Right renal cortex interstitium (tissue), 3 donors: Measurements from ENCODE around the gene MAP3K14. TPM values are rescaled to one million over a fixed set of nuclear protein-coding genes. Genes with fewer than 3 reads are reported as not detected.

Source experiments
- DNase-seq, 3 donors: peaks; one replicate each; pipeline ENCODE4 v3.0.0-alpha.2; 2013; ENCODE audit warnings: low read depth in 3 of 3, low spot score in 2 of 3
- polyA plus RNA-seq, 3 donors: library from polyadenylated mRNA; unstranded; fragments of 120-200 nt; gene quantifications; one replicate each; pipeline ENCODE4 v1.2.1, GENCODE V29; 2013; ENCODE audit not compliant: insufficient read length in 3 of 3

Gene MAP3K14
- polyA plus RNA-seq, 3 donors = 4.3 to 5.4 (median 4.9) TPM

DNA sequence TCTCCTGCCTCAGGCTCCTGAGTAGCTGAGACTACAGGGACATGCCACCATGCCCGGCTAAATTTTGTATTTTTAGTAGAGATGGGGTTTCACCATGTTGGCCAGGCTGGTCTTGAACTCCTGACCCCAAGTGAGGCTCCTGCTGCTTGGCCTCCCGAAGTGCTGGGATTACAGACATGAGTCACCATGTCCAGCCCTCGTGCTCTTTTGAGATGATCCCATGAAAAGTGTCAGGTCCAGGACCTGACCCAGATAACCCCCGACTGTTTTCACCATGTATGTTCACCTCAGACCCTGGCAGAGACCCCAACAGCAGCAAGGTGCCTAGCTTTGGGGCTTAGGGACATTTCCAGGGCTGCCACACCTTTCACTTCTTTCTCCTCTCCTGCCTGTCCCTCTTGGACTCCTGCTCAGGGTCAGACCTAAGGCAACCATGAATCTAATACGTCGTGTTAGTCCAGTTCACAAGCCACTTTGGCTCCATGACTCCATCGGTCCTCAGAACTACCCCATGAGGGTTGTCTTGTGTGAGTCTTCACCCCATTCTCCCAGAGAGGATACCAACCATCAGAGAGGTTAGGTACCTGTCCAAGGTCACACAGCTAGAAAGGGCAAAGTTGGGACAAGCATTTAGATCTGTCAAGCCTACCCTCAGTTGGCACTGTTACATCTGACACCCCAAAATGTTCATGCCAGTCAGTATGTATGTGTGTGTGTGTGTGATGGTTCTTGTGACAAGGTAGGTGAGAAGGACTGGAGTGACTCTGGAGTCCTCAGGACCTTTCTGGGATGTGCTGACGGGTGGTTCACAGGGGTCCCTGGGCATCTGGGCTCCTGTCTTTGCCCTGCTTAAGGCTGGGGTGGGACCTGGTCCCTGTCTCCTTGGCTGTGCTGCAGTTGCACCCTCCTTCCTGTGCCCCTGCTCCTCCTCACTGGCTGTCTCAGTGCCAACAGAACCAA, 23.1 kb upstream of the MAP3K14 start:
- DNase-seq = no peak

- no peak for DNase-seq
These were observed 22.2 kb upstream of the MAP3K14 start for GRCh38 chr17:45338996-45339535.

- no peak for DNase-seq
These were observed 21.4 kb upstream of the MAP3K14 start for GRCh38 chr17:45338023-45338781.

DNA sequence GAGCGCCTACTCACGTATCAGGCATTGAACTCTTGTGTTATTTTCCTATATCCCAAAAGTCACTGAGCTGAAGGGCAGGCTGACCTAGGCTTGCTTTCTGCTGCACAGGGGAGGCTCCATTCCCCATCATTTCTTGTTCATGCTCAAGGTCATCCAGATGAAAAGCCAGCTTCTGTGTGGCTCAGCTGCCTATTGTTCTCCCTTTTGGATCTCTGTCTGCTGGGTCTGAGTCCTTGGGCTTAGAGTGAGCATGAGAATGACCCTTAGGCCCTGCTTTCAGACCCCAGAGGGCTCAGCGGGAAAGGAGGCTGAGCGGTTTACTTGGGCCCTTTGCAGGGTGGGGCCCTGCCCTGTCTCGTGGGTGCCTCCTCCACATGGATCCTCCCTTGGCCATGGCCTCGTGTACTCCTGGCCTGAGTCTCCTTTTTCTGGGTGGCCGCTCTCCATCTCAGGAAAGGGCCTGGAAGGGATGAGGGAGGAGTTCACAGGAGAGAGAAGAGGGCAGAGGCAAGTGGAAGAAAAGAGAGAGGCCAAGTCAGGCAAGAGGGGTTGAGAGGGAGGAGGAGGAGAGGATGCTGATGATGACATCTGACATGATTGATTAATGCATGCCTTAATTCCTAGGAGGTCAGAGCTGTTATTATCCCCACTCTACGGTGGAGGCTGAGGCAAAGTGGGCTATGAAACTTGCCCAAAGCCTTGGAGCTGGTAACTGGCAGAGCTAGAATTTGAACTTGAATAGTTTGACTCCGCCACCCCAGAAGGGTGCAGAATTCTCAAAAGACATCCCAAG, 19.8 kb upstream of the MAP3K14 start:
- DNase-seq = no peak

DNA sequence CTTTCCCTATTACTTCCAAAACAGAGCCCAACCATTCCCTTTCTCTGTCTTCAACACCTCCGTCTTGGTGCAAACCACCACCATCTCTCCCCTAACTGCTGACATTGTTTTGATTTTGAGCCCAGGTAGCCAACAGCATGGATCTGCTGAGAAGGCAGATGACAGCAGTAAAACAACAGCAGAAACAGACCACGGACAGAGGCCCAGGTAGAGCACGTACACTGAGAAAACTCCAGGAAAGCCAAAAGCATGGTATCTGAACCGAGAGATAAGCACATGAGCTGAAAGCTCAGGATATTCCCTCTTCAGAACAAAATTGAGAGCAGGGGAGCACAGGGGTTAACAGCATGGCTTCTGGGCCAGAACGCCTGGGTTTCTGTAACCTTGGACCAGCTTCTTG, 18.9 kb upstream of the MAP3K14 start:
- DNase-seq = no peak

DNA sequence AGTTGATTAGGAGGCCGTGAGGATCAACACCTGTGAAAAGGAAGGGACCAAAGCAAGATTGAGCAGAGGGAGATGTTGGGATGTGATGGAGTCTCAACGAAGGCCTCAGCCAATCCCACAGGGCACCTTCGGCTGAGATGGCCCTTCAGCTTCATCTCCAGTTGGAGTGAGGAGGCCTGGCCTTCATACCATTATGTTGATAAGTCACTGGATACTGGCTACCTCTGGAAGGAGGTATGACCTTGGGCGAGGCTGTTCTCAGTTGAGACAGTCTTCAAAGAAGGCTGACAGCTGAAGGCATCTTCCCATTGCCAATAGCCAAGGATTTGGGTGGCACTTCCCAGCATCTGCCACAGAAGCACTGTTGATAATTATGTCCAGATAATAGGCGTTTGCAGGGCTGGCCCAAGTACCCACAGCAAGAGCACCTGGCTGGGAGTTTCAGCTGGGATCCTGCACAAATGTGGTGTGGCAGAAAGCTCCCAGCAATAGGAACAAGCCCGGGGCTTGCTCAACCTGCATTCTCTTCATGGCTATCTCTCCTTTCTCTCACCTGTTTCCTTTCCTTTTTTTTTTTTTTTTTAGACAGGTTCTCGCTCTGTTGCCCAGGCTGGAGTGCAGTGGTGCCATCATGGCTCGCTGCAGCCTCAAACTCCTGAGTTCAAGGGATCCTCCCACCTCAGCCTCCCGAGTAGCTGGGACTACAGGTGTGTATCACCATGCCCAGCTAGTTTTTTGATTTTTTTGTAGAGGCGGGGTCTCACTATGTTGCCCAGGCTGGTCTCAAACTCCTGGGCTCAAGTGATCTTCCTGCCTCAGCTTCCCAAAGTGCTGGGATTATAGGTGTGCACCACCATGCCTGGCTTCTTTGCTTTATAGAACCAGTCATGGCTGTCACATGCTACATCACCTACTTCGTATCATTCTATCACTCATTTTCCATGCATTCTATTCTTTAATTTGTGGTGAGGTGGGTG, 18.2 kb upstream of the MAP3K14 start:
- no peak for DNase-seq

- no peak for DNase-seq
These were observed 17.4 kb upstream of the MAP3K14 start for GRCh38 chr17:45334231-45334630.

DNA sequence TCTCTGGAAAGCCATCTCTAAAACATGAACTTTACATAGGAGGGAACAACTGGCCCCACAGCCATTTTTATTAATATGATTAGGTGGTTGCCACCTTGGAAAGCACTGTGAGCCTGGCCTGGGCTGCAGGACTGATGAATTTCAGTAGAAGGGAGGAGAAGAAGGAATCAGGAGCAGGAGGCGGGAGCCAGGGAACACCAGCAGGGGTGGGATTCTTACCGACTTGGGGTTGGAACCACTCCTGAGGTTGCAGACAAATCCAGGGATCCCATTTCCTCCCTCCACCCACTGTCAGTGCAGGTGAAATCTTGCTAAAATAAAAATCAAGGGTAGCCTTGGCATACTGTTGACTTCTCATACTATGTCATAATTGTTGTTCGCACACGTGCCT, 16.9 kb upstream of the MAP3K14 start:
- DNase-seq = no peak

DNA sequence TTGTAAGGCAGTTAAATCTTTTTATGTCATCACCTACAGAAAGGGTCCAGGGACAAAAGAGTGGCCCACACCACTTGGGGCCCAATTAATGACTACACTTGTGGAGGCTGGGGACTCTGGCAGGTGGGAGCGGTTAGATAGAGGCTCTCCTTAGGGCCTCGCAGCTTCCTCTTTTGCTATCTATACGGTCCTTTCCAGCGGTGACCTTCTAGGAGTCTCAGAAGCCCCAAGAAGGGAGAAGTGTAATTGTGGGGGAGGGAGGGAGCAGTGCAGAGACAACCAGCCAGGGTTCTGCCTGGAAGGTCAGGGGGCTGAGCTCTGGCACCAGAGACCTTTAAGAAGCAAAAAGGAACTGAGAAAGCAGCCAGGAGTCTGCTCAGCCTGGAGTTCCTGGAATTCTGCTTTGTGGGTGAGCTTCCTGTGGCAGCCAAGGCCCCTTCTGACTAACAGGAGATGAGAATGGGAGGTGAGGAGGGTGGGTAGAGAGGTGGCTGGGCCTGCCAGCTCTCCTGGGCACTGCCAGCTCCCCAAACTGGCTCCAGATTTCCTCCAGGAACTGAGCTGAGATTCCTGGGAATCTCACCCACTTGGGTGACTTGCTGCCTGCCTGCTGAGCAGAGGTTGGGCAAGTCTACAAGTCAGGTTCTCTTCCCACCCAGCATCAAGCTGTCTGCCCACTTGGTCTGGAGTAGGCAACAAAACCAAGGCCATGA, 16.3 kb upstream of the MAP3K14 start:
- DNase-seq = no peak

- DNase-seq = no peak
These were observed 15.7 kb upstream of the MAP3K14 start for GRCh38 chr17:45332505-45332904.

- DNase-seq = no peak
These were observed 9.8 kb upstream of the MAP3K14 start for GRCh38 chr17:45326626-45327025.

- no peak for DNase-seq
These were observed 9.0 kb upstream of the MAP3K14 start for GRCh38 chr17:45325810-45326209.

DNA sequence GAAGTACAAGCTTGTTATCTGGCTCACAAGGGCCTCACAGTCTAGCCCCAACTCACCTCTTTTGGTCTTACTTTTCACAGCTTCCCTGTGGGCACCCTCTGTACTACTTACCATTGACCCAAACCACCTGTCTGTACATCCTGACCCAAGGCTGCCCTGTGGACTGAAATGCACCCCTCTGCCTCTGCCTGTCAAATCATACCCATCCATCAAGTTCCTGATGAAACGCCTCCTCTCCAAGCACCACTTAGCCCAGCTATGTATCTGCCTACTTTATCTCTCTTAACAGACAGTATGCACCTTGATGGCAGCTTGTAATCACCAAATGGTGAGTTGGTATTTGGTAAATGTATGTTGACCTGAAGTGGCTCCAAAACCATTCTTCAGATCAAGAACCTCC, 7.5 kb upstream of the MAP3K14 start:
- DNase-seq = no peak

DNA sequence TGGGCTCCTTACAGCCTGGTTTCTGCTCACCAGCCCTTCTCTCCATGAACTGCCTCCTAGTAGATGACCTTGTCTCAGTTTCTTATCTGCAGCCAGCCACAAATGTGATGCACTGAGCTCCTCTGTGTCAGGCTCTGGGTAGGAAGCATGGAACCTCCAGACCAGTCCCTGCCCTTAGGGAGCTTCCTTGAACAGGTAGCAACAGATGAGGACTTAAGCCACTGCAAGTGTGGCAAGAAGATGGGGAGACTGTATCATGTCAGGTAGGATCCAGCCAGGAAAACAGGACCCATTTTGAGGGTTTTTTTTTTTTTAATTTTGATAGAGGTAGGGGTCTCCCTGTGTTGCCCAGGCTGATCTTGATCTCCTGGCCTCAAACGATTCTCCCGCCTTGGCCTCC, 5.3 kb upstream of the MAP3K14 start:
- DNase-seq = no peak

GRCh38 chr17:45320931-45321461, 4.2 kb upstream of the MAP3K14 start:
- DNase-seq = no peak

DNA sequence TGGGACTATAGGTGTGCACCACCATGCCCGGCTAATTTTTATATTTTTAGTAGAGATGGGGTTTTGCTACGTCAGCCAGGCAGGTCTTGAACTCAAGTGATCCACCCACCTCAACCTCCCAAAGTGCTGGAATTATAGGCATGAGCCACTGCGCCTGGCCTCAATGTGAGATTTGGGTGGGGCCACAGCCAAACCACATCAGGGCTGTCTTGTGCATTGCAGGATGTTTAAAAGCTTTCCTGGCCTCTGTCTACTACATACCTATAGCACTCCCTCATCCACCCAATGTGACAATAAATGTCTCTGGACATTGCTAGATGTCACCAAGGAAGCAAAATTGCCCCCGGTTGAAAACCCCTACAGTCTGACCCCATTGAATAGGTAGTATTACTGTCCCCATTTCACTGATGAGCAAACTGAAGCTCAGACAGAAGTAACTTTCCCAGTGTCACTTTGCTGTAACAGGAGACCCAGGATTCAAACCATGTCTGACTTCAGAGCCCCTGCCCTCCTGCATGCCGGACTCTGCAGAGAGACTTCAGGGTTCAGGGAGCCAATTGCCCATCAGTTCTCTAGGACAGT, 3.6 kb upstream of the MAP3K14 start:
- DNase-seq = no peak

DNA sequence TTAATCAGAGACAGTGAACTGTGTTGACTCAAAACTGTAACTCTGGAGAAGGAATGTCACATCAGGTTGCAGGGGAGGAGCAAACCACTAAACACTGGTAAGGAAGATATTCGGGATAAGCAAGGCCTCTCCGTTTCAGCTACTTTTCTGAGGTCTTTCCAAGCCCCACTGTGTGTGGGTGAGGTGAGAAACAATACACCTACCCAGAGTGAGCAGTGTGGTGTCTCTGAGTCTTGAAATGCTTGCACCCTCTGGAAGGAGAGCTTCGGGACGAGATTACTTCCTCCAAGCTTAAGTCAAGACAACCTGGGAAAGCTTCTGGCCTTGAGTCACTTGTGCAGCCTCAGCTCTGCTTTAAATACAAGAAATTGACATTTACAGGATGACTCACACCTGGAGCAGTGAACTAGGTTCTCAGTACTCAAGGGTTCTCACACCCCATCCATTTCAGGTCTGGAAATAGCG, 2.5 kb upstream of the MAP3K14 start:
- DNase-seq = no peak

DNA sequence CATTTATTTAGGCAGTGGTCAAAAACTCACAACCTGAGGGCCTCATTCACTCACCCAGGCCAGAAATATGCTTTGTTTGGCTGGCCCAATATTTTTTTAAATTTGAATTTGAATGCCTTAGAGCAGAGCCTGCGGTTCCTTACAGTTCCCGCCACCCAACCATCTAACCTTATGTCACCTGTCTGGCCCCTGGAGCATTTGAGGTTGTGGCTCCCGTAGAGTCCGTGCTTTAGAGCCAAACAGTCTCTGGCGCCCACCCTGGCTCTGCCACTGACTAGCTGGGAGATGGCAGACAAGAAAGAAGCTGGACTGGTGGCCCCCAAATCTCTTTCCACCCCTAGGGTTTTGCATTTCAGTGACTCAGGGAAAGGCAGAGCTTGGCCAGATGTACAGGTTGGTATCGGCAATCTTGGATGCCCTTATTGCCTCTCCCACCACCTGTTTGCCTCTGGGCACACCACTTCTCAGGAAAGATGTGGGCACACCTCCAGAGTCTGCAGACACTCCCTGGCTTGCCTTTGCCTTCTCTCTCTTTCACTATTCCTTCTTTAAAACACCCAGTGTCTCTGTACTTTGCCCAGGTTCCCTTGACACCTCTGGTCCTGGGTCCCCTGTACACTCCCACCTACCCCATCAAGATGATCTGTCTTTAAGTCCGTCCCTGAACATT, 1.9 kb upstream of the MAP3K14 start:
- no peak for DNase-seq
